B cell (primary cell): ENCODE results near the gene WIPF1. TPM values are rescaled to one million over a fixed set of nuclear protein-coding genes. Genes with fewer than 3 reads are reported as not detected.

Experiments
- ATAC-seq: fragments of 200-7000 bp; cut with Tn5 transposase; one replicate; pipeline ENCODE4 v1.10.0; 2021; ENCODE audit warnings: low read depth, mild to moderate bottlenecking, moderate number of reproducible peaks, moderate library complexity
- CTCF ChIA-PET: fragments of 350-600 bp; sonication (Branson Sonifier 250); formaldehyde crosslinking; loops from one replicate; lab custom pipeline; 2021; ENCODE audit warnings: antibody characterized with exemption, inconsistent platforms; lab: Charles Lee
- POLR2A ChIA-PET: fragments of 350-600 bp; sonication (Branson Sonifier 250); formaldehyde crosslinking; loops from one replicate; lab custom pipeline; 2021; ENCODE audit warnings: antibody characterized with exemption; lab: Charles Lee
- DNase-seq: peaks from one replicate; pipeline ENCODE4 v3.0.0; 2013
- H2AFZ ChIP-seq: 2 replicates; pipeline ENCODE4 v1.6.1; 2012; ENCODE audit warnings: mild to moderate bottlenecking, low read depth, low read length; ENCODE audit not compliant: insufficient read depth, poor library complexity, severe bottlenecking
- H3K27ac ChIP-seq, 2 donors: 1 replicate in 1 of 2; 2 replicates in 1 of 2; pipeline ENCODE4 v1.5.1; 2012 to 2013; ENCODE audit warnings: low read length in 2 of 2, mild to moderate bottlenecking in 2 of 2, moderate library complexity in 1 of 2
- H3K27me3 ChIP-seq, 4 experiments: fragments of 200-600 bp in 1 of 4; sonication (generic) in 1 of 4; replicated peaks in 1 of 4; 1 replicate in 2 of 4; 2 replicates in 2 of 4; pipeline versions ENCODE4 v1.6.1 to v1.7.0; 2013 to 2016; ENCODE audit warnings: low read length in 3 of 4, mild to moderate bottlenecking in 2 of 4, mixed read lengths in 1 of 4, moderate library complexity in 1 of 4; ENCODE audit not compliant: insufficient read depth in 4 of 4, control insufficient read depth in 3 of 4; ENCODE audit errors: control extremely low read depth in 1 of 4
- H3K36me3 ChIP-seq, 2 experiments: replicated peaks in 1 of 2; 1 replicate in 1 of 2; 2 replicates in 1 of 2; pipeline versions ENCODE4 v1.6.1 to v1.7.1; 2013; ENCODE audit warnings: low read length in 1 of 2; ENCODE audit not compliant: insufficient read depth in 2 of 2, control insufficient read depth in 1 of 2; ENCODE audit errors: control extremely low read depth in 1 of 2, extremely low read depth in 1 of 2
- H3K4me1 ChIP-seq, 2 donors: fragments of 200-600 bp in 1 of 2; sonication (generic) in 1 of 2; 1 replicate in 1 of 2; 2 replicates in 1 of 2; pipeline versions ENCODE4 v1.5.1 to v1.6.1; 2013 to 2017; ENCODE audit warnings: low read length in 2 of 2; ENCODE audit not compliant: control insufficient read depth in 2 of 2, insufficient read depth in 2 of 2
- H3K4me2 ChIP-seq: replicated peaks from 2 replicates; pipeline ENCODE3; 2012; ENCODE audit warnings: mild to moderate bottlenecking, low read depth, low read length; ENCODE audit not compliant: poor library complexity, severe bottlenecking
- H3K4me3 ChIP-seq, 5 experiments: fragments of 200-600 bp in 1 of 5; sonication (generic) in 1 of 5; 1 replicate in 3 of 5; 2 replicates in 2 of 5; pipeline versions ENCODE4 v1.5.1 to v1.7.0; 2011 to 2016; ENCODE audit warnings: low read length in 4 of 5, mild to moderate bottlenecking in 4 of 5, low read depth in 2 of 5, control low read depth in 1 of 5, moderate library complexity in 1 of 5; ENCODE audit not compliant: insufficient read depth in 1 of 5; ENCODE audit errors: control extremely low read depth in 1 of 5, extremely low read depth in 1 of 5
- H3K79me2 ChIP-seq: fragments of 200-600 bp; sonication (generic); one replicate; pipeline ENCODE4 v1.6.0; 2016; ENCODE audit warnings: low read length; ENCODE audit not compliant: control insufficient read depth, insufficient read depth
- H3K9ac ChIP-seq: fragments of 200-600 bp; sonication (generic); 2 replicates; pipeline ENCODE4 v1.6.1; 2017; ENCODE audit warnings: mild to moderate bottlenecking, low read length, moderate library complexity
- H3K9me3 ChIP-seq, 3 donors: one replicate each; pipeline versions ENCODE4 v1.6.1 to v1.7.1; 2013; ENCODE audit warnings: low read length in 2 of 3; ENCODE audit not compliant: control insufficient read depth in 2 of 3, insufficient read depth in 1 of 3; ENCODE audit errors: control extremely low read depth in 1 of 3
- H4K20me1 ChIP-seq: 2 replicates; pipeline ENCODE4 v1.6.0; 2012; ENCODE audit warnings: mild to moderate bottlenecking, low read length; ENCODE audit not compliant: insufficient read depth, control insufficient read depth, poor library complexity, severe bottlenecking
- H3K27ac Mint-ChIP-seq: one replicate; pipeline ENCODE4 v1.8.0; 2021; ENCODE audit warnings: mixed read lengths
- H3K27me3 Mint-ChIP-seq: one replicate; pipeline ENCODE4 v1.8.0; 2021; ENCODE audit warnings: mixed read lengths
- H3K4me1 Mint-ChIP-seq: one replicate; pipeline ENCODE4 v1.8.0; 2021; ENCODE audit warnings: mixed read lengths
- H3K4me3 Mint-ChIP-seq: one replicate; pipeline ENCODE4 v1.8.0; 2021; ENCODE audit warnings: mixed read lengths
- H3K9me3 Mint-ChIP-seq: one replicate; pipeline ENCODE4 v1.8.0; 2022; ENCODE audit warnings: mixed read lengths; ENCODE audit not compliant: insufficient read depth
- CTCF ChIP-seq: fragments of 200-600 bp; IDR thresholded peaks from one replicate; pipeline ENCODE4 v1.8.0; 2022; ENCODE audit warnings: antibody characterized with exemption, mild to moderate bottlenecking
- EZH2 ChIP-seq: IDR thresholded peaks from 2 replicates; pipeline ENCODE4 v1.6.1; 2012; ENCODE audit warnings: borderline replicate concordance, low read depth, mild to moderate bottlenecking, moderate library complexity, low read length; ENCODE audit not compliant: insufficient read depth, poor library complexity, severe bottlenecking
- WGBS: methylation state at CpG from one replicate; pipeline ENCODE4 v1.1.5; 2013; ENCODE audit warnings: missing lambda C conversion rate; ENCODE audit not compliant: insufficient coverage; 5-methylcytosine and 5-hydroxymethylcytosine counted together
- intact Hi-C: fragments of 100-400 bp; cut with micrococcal nuclease; formaldehyde crosslinking; loops from one replicate; pipeline ENCODE4 v1.10.0; 2022
- polyA plus RNA-seq: library from polyadenylated mRNA; depleted of rRNA; stranded (reverse); fragments of >200 nt; gene quantifications from 2 replicates; pipeline ENCODE4 v1.2.3, GENCODE V29; 2012
- total RNA-seq, 2 donors: library from RNA; stranded (reverse); fragments of 120-200 nt in 1 of 2; gene quantifications; 1 replicate in 1 of 2; 2 replicates in 1 of 2; pipeline versions ENCODE4 v1.2.3 to v1.2.4, GENCODE V29; 2013 to 2022

WIPF1 gene
- total and polyA plus RNA-seq, 2 donors (not counting 1 experiment from before 2014, with no cell fraction given) = 137 to 390 TPM

- peak overlapping the region; percentile 53 to 92 (median 71) for H3K4me3 ChIP-seq
- no peaks in the 10 kb centered on the region for H3K27me3 ChIP-seq
- H3K9ac ChIP-seq = peak overlapping the region; percentile 92
- peaks cover 100% of the 10 kb centered on the region for H3K79me2 ChIP-seq
- peak; percentile 88 for DNase-seq
- Mint-ChIP-seq H3K4me1 (peaks cover 65% of the 10 kb centered on the region), H3K27me3 (no peaks in the 10 kb centered on the region), H3K9me3 (no peaks in the 10 kb centered on the region), H3K27ac (peak overlapping the region; percentile 96), H3K4me3 (peak overlapping the region; percentile 93)
- ChIA-PET CTCF (interaction anchor here (0.8 to 24.3 kb wide), 10 partner anchors 10 to 131 kb away, joined by 3 to 384 read pairs (median 4); no protein-coding TSS in a partner anchor), POLR2A (interaction anchor here (1.2 to 2.7 kb wide), 3 partner anchors 17 to 101 kb away, joined by 4 to 24 read pairs (median 7); no protein-coding TSS in a partner anchor)
- H4K20me1 ChIP-seq = peaks cover 9% of the 10 kb centered on the region
- 0% methylated on average over 4 of the region's 6 CpGs for WGBS
- no peak for TF ChIP-seq EZH2
- TF ChIP-seq CTCF = no peak
- H3K36me3 ChIP-seq = peaks cover 0 to 36% of the 10 kb centered on the region in 2 experiments
- peak; percentile 66 for ATAC-seq
- H3K9me3 ChIP-seq = no peaks in the 10 kb centered on the region
- intact Hi-C loops = loop anchor here (1.0 to 10.0 kb wide), 5 partner anchors 12 to 629 kb away; partner anchors contain the start of genes GPR155 and SP3
- peak overlapping the region; percentile 93 to 98 for H3K27ac ChIP-seq
- H2AFZ ChIP-seq = peak overlapping the region; percentile 45
- peaks cover 63 to 65% of the 10 kb centered on the region in 2 donors for H3K4me1 ChIP-seq
- peak overlapping the region; percentile 85 for H3K4me2 ChIP-seq
Measured at GRCh38 chr2:174593574-174594203, 3.9 kb downstream of the WIPF1 start.

- DNase-seq (no peak), ATAC-seq (no peak)
- Mint-ChIP-seq H3K4me1 (peaks cover 65% of the 10 kb centered on the region), H3K9me3 (no peaks in the 10 kb centered on the region), H3K27me3 (no peaks in the 10 kb centered on the region), H3K4me3 (peak overlapping the region; percentile 93), H3K27ac (peak overlapping the region; percentile 96)
- Histone ChIP-seq H3K27me3 (no peaks in the 10 kb centered on the region), H2AFZ (no peak overlapping the region), H3K9me3 (no peaks in the 10 kb centered on the region), H3K4me3 (peak overlapping the region; percentile 17 to 92 (median 71)), H3K9ac (peak overlapping the region; percentile 92), H3K4me1 (peaks cover 63 to 65% of the 10 kb centered on the region in 2 donors), H3K27ac (peak overlapping the region; percentile 93 to 98), H3K36me3 (peaks cover 0 to 43% of the 10 kb centered on the region in 2 experiments), H3K4me2 (peak overlapping the region; percentile 85), H4K20me1 (peaks cover 15% of the 10 kb centered on the region), H3K79me2 (peaks cover 100% of the 10 kb centered on the region)
- intact Hi-C loops = loop anchor here (1.0 to 10.0 kb wide), 5 partner anchors 12 to 628 kb away; partner anchors contain the start of genes GPR155 and SP3
- TF ChIP-seq EZH2 = no peak
- TF ChIP-seq CTCF = no peak
- CTCF ChIA-PET = interaction anchor here (0.9 to 24.3 kb wide), 6 partner anchors 10 to 130 kb away, joined by 3 to 384 read pairs (median 20); no protein-coding TSS in a partner anchor
- POLR2A ChIA-PET = interaction anchor here (2.7 kb wide), 1 partner anchor 41 kb away, joined by 24 read pairs; no protein-coding TSS in a partner anchor
Measured at GRCh38 chr2:174593041-174593440, 4.6 kb downstream of the WIPF1 start.
